Trophoblast cell (in vitro differentiated cells and primary cell): ENCODE results near the gene TSPAN12.
"Not testable (repeated sequence)": the region's sequence is repeated elsewhere in the genome, so short reads cannot be mapped to it uniquely, and the experiment has no call there.

Experiments used
- DNase-seq, 2 donors: peaks; one replicate each; pipeline ENCODE4 v3.0.0-alpha.2; 2016
- H2AFZ ChIP-seq: 2 replicates; pipeline ENCODE4 v1.6.1; 2013; ENCODE audit warnings: low read length, moderate library complexity, mild to moderate bottlenecking; ENCODE audit not compliant: insufficient read depth, poor library complexity
- H2AK5ac ChIP-seq: 2 replicates; pipeline ENCODE4 v1.6.1; 2013; ENCODE audit warnings: mild to moderate bottlenecking, low read length
- H2BK120ac ChIP-seq: 2 replicates; pipeline ENCODE4 v1.6.1; 2013; ENCODE audit warnings: low read length, mild to moderate bottlenecking, moderate library complexity; ENCODE audit not compliant: insufficient read depth, poor library complexity
- H2BK12ac ChIP-seq: 2 replicates; pipeline ENCODE4 v1.6.1; 2013; ENCODE audit warnings: mild to moderate bottlenecking, low read length, moderate library complexity
- H2BK5ac ChIP-seq: 2 replicates; pipeline ENCODE4 v1.6.1; 2013; ENCODE audit warnings: low read length, low read depth, moderate library complexity, mild to moderate bottlenecking; ENCODE audit not compliant: poor library complexity
- H3K14ac ChIP-seq: 2 replicates; pipeline ENCODE4 v1.6.1; 2013; ENCODE audit warnings: mild to moderate bottlenecking, low read length
- H3K18ac ChIP-seq: 2 replicates; pipeline ENCODE4 v1.6.1; 2013; ENCODE audit warnings: mild to moderate bottlenecking, low read length
- H3K23ac ChIP-seq: 2 replicates; pipeline ENCODE4 v1.6.1; 2013; ENCODE audit warnings: low read length
- H3K27ac ChIP-seq: 2 replicates; pipeline ENCODE4 v1.5.1; 2013; ENCODE audit warnings: low read depth, mild to moderate bottlenecking, inconsistent platforms, low read length, moderate library complexity
- H3K27me3 ChIP-seq: 2 replicates; pipeline ENCODE4 v1.6.1; 2013; ENCODE audit warnings: inconsistent platforms, mild to moderate bottlenecking, low read length, moderate library complexity; ENCODE audit not compliant: insufficient read depth
- H3K36me3 ChIP-seq, 2 experiments: 1 replicate in 1 of 2; 2 replicates in 1 of 2; pipeline ENCODE4 v1.6.1; 2013; ENCODE audit warnings: low read length in 2 of 2, mild to moderate bottlenecking in 2 of 2, moderate library complexity in 1 of 2; ENCODE audit not compliant: insufficient read depth in 2 of 2, control insufficient read depth in 1 of 2
- H3K4ac ChIP-seq: 2 replicates; pipeline ENCODE4 v1.6.1; 2013; ENCODE audit warnings: low read depth, mild to moderate bottlenecking, low read length, moderate library complexity
- H3K4me1 ChIP-seq, 2 experiments: 1 replicate in 1 of 2; 2 replicates in 1 of 2; pipeline ENCODE4 v1.6.1; 2013; ENCODE audit warnings: low read length in 2 of 2, mild to moderate bottlenecking in 2 of 2, moderate library complexity in 1 of 2; ENCODE audit not compliant: insufficient read depth in 2 of 2, control insufficient read depth in 1 of 2
- H3K4me2 ChIP-seq: 2 replicates; pipeline ENCODE4 v1.6.1; 2013; ENCODE audit warnings: inconsistent platforms, mild to moderate bottlenecking, low read length, moderate library complexity
- H3K4me3 ChIP-seq: 2 replicates; pipeline ENCODE4 v1.5.1; 2013; ENCODE audit warnings: mild to moderate bottlenecking, low read depth, low read length, inconsistent platforms
- H3K79me1 ChIP-seq: one replicate; pipeline ENCODE4 v1.6.1; 2013; ENCODE audit warnings: low read length
- H3K79me2 ChIP-seq: 2 replicates; pipeline ENCODE4 v1.6.1; 2013; ENCODE audit warnings: low read length, mild to moderate bottlenecking; ENCODE audit not compliant: control insufficient read depth, insufficient read depth, poor library complexity
- H3K9ac ChIP-seq: 2 replicates; pipeline ENCODE4 v1.6.1; 2013; ENCODE audit warnings: mild to moderate bottlenecking, low read length
- H3K9me3 ChIP-seq: 2 replicates; pipeline ENCODE4 v1.6.1; 2013; ENCODE audit warnings: low read depth, mild to moderate bottlenecking, control low read depth, inconsistent platforms, low read length; ENCODE audit not compliant: insufficient read depth
- H4K12ac ChIP-seq: 2 replicates; pipeline ENCODE4 v1.6.1; 2013; ENCODE audit warnings: low read depth, mild to moderate bottlenecking, low read length, moderate library complexity
- H4K8ac ChIP-seq: 2 replicates; pipeline ENCODE4 v1.6.1; 2013; ENCODE audit warnings: low read depth, mild to moderate bottlenecking, low read length, moderate library complexity
- H4K91ac ChIP-seq: one replicate; pipeline ENCODE4 v1.6.1; 2013; ENCODE audit warnings: low read depth, mild to moderate bottlenecking, low read length, moderate library complexity
- WGBS: extraction: QIAGEN DNeasy Blood & Tissue Kit; methylation state at CpG from one replicate; pipeline ENCODE4 v1.1.7; 2013; ENCODE audit warnings: missing lambda C conversion rate; ENCODE audit not compliant: insufficient read length, insufficient coverage; ENCODE audit errors: extremely low coverage; 5-methylcytosine and 5-hydroxymethylcytosine counted together

TSPAN12 gene

GRCh38 chr7:120783721-120784120, 74.2 kb downstream of the TSPAN12 start:
- WGBS, result no CpG with 5 or more reads among the region's 5 CpGs
- no peak overlapping the region for H4K91ac ChIP-seq

GRCh38 chr7:120783273-120783672, 74.7 kb downstream of the TSPAN12 start:
- H3K4ac ChIP-seq, result no peak overlapping the region
- H3K4me1 ChIP-seq, result no peaks in the 10 kb centered on the region
- H3K4me3 ChIP-seq, result no peak overlapping the region
- H3K18ac ChIP-seq, result no peak overlapping the region
- H2AK5ac ChIP-seq, result no peak overlapping the region
- no peak overlapping the region for H4K91ac ChIP-seq
- H2BK5ac ChIP-seq, result no peak overlapping the region
- no peaks in the 10 kb centered on the region for H3K79me2 ChIP-seq
- no peak overlapping the region for H3K27ac ChIP-seq
- no peak overlapping the region for H3K9ac ChIP-seq
- no peak for DNase-seq
- no peak overlapping the region for H4K12ac ChIP-seq
- H3K14ac ChIP-seq, result no peak overlapping the region
- H3K79me1 ChIP-seq, result no peaks in the 10 kb centered on the region
- H3K36me3 ChIP-seq, result no peaks in the 10 kb centered on the region
- no peaks in the 10 kb centered on the region for H3K27me3 ChIP-seq
- H2BK120ac ChIP-seq, result no peak overlapping the region
- no peak overlapping the region for H3K4me2 ChIP-seq
- no peaks in the 10 kb centered on the region for H3K9me3 ChIP-seq
- H2BK12ac ChIP-seq, result no peak overlapping the region
- H2AFZ ChIP-seq, result no peak overlapping the region
- no peak overlapping the region for H4K8ac ChIP-seq
- WGBS, result no CpG with 5 or more reads among the region's 6 CpGs
- H3K23ac ChIP-seq, result no peak overlapping the region

More at GRCh38 chr7:120783721-120784120, 74.2 kb downstream of the TSPAN12 start:
- no peak overlapping the region for H3K18ac ChIP-seq
- H3K14ac ChIP-seq, result no peak overlapping the region
- H2BK5ac ChIP-seq, result no peak overlapping the region
- H2AK5ac ChIP-seq, result no peak overlapping the region
- no peaks in the 10 kb centered on the region for H3K36me3 ChIP-seq
- H3K27me3 ChIP-seq, result no peaks in the 10 kb centered on the region
- H4K12ac ChIP-seq, result no peak overlapping the region
- H3K9me3 ChIP-seq, result no peaks in the 10 kb centered on the region
- H3K4me3 ChIP-seq, result no peak overlapping the region
- peak; percentile 9 to 64 for DNase-seq
- no peak overlapping the region for H2AFZ ChIP-seq
- no peaks in the 10 kb centered on the region for H3K79me2 ChIP-seq
- no peak overlapping the region for H3K23ac ChIP-seq
- H3K4ac ChIP-seq, result no peak overlapping the region
- H3K9ac ChIP-seq, result no peak overlapping the region
- H2BK120ac ChIP-seq, result no peak overlapping the region
- H3K4me1 ChIP-seq, result no peaks in the 10 kb centered on the region
- H3K79me1 ChIP-seq, result no peaks in the 10 kb centered on the region
- H2BK12ac ChIP-seq, result no peak overlapping the region
- H4K8ac ChIP-seq, result no peak overlapping the region
- no peak overlapping the region for H3K27ac ChIP-seq
- no peak overlapping the region for H3K4me2 ChIP-seq

GRCh38 chr7:120781924-120782323, 76.0 kb downstream of the TSPAN12 start:
- not testable (repeated sequence) for H2AFZ ChIP-seq

GRCh38 chr7:120780938-120781337, 77.0 kb downstream of the TSPAN12 start:
- Histone ChIP-seq H3K79me2 (no peaks in the 10 kb centered on the region), H3K18ac (no peak overlapping the region), H4K12ac (no peak overlapping the region), H3K9ac (no peak overlapping the region), H3K9me3 (no peaks in the 10 kb centered on the region), H3K36me3 (no peaks in the 10 kb centered on the region), H3K23ac (no peak overlapping the region), H3K4ac (no peak overlapping the region), H3K4me1 (no peaks in the 10 kb centered on the region), H3K4me3 (no peak overlapping the region), H3K4me2 (no peak overlapping the region), H3K27ac (no peak overlapping the region), H2BK120ac (no peak overlapping the region), H2BK5ac (no peak overlapping the region), H2AK5ac (no peak overlapping the region), H4K8ac (no peak overlapping the region), H4K91ac (no peak overlapping the region), H3K14ac (no peak overlapping the region), H2BK12ac (no peak overlapping the region), H3K79me1 (no peaks in the 10 kb centered on the region), H2AFZ (no peak overlapping the region), H3K27me3 (no peaks in the 10 kb centered on the region)
- no CpG with 5 or more reads among the region's 6 CpGs for WGBS
- no peak for DNase-seq

More at GRCh38 chr7:120781924-120782323, 76.0 kb downstream of the TSPAN12 start:
- H3K4ac ChIP-seq, H3K4me3 ChIP-seq, H3K36me3 ChIP-seq, H3K4me2 ChIP-seq, H4K12ac ChIP-seq, H3K79me1 ChIP-seq, H3K79me2 ChIP-seq, DNase-seq, H3K14ac ChIP-seq, H4K91ac ChIP-seq, H3K4me1 ChIP-seq, H3K9ac ChIP-seq, H2BK120ac ChIP-seq, H3K23ac ChIP-seq, H3K9me3 ChIP-seq, H3K18ac ChIP-seq, H2BK5ac ChIP-seq, H3K27me3 ChIP-seq, H2AK5ac ChIP-seq, H3K27ac ChIP-seq, H2BK12ac ChIP-seq, H4K8ac ChIP-seq: not testable (repeated sequence)
- no CpG with 5 or more reads among the region's 10 CpGs for WGBS
